ENCODE data around the gene EXD2.
"Not testable (repeated sequence)": the region's sequence is repeated elsewhere in the genome, so short reads cannot be mapped to it uniquely, and the experiment has no call there.

EXD2 gene, protein sequence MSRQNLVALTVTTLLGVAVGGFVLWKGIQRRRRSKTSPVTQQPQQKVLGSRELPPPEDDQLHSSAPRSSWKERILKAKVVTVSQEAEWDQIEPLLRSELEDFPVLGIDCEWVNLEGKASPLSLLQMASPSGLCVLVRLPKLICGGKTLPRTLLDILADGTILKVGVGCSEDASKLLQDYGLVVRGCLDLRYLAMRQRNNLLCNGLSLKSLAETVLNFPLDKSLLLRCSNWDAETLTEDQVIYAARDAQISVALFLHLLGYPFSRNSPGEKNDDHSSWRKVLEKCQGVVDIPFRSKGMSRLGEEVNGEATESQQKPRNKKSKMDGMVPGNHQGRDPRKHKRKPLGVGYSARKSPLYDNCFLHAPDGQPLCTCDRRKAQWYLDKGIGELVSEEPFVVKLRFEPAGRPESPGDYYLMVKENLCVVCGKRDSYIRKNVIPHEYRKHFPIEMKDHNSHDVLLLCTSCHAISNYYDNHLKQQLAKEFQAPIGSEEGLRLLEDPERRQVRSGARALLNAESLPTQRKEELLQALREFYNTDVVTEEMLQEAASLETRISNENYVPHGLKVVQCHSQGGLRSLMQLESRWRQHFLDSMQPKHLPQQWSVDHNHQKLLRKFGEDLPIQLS

GRCh38 chr14:69191340-69192111 is at the start of gene EXD2:
Gene EXD2, plus strand, starts transcription at chr14:69191498. Its CDS starts 17,973 bp downstream, at chr14:69209471.
- peak; percentile 86 for DNase-seq

GRCh38 chr14:69141550-69141949 is 49.7 kb upstream of the EXD2 start:
- DNase-seq: no peak

DNA sequence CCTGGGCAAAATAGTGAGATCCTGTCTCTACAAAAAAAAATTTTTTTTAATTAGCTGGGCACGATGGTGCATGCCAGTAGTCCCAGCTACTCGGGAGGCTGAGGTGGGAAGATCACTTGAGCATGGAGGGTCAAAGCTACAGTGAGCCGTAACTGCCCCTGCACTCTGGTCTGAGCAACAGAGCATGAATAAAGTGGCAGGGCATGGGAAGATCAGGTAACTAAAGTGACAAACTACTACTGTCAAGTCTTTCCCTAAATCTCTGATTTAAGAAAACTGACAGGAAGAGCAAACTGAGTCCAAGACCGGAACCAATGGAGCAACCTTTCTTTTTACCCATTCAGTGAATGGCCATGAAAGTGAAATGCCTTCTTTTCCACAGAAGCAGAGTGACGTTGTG is 49.2 kb upstream of the EXD2 start:
- DNase-seq: no peak

DNA sequence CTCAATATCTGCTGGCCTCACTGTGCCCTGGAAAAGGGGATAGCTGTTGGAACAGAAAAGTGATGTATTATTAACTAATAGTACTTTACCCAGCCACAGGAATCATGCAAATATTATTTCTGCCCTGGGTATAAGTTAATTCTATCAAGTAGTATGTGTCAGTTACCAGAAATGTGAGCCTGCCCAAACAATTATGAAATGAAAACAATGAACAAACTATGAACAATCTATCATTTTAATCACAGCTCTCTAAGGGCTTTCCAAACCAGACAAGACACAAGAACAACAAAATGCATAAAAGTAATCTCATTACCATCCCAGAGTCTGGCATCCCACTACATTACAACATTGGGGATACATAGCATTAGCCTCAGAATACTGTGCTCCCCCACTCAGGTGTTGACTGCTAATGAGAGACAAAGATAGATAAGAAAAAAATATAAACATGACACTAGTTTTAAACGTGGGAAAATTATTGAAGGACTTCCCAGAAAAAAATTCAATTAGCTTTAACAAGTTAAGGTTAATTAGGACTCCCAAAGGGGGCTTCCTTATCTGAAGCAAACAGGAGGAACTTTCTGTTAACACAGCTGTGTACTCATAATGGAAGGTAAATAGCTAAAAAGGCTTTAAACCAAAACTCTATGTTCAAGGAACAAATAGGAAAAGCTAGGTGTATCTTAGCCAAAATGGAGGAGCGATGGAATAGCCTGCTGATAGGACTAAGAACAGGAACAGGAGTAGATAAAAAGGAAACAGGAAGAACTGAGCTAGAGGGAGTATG is 41.6 kb upstream of the EXD2 start:
- DNase-seq: no peak

- DNase-seq: peak; percentile 79
These were observed 39.7 kb upstream of the EXD2 start for GRCh38 chr14:69151458-69152180.

- DNase-seq: peak; percentile 49
These were observed 39.0 kb upstream of the EXD2 start for GRCh38 chr14:69152181-69152901.

DNA sequence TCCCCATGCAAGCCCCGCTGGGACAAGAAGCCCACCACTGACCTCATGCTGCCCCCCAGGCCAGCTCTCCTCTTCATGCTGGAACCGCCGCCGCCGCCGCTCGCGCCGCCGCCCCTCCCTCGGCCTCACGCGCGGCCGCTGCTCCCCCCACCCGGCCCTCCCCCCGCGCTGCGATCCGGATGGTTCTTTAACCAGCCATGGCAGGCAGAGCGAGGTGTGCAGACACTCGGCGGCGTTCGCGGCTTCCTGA is 38.5 kb upstream of the EXD2 start, which contains the start of gene DCAF5:
Gene DCAF5 (minus strand): TSS at position 218 of the 250 bp plus-strand sequence. CDS start 141 bp downstream, at position 77.
- DNase-seq: no peak

- DNase-seq: peak; percentile 95
These were observed 38.0 kb upstream of the EXD2 start for GRCh38 chr14:69153152-69153872.

GRCh38 chr14:69153873-69154270 is 37.4 kb upstream of the EXD2 start:
- DNase-seq: no peak

DNA sequence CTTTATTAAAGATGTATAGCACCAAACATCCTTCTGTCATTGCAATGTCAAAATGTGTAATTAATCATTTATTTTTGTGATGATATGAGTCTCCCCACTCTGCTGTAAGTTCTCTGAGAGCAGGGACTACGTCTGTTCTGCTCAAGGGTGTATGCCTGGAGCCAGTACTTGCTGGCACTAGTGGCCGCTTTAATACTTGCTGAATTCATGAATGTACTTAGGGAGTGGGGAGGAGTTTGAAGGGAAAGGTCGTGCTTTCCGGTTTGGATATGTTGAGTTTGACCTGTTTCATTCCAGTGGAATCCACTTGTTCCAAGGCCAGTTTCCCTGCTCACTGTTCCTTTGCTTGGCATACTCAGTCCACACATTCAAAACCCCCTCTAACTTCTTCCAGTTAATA is 36.5 kb upstream of the EXD2 start:
- DNase-seq: no peak

DNA sequence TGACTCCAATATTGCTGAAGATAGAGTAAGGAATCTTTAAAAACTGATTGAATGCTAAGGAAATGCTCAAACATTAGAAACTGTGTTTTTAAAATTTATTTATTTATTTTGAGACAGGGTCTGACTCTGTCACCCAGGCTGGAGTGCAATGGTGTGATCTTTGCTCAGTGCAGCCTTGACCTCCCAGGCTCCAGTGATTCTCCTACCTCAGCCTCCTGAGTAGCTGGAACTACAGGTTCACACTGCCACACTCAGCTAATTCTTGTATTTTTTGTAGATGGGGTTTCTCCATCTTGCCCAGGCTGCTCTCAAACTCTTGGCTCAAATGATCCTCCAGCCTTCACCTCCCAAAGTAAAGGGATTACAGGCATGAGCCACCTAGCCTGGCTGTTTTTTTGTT is 35.1 kb upstream of the EXD2 start:
- no peak for DNase-seq

DNA sequence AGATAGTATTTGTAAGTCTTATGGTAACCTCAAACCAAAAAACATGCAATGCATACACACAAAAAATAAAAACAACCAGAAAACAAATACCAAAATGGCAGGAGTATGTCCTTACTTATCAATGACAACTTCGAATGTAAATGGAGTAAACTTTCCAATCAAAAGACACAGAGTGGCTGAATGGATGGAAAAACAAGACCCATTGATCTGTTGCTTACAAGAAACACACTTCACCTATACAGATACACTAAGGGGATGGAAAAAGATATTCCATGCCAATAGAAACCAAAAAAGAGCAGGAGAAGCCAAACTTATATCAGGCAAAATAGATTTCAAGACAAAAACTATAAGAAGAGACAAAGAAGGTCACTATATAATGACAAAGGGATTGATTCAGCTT is 29.7 kb upstream of the EXD2 start:
- DNase-seq: no peak

GRCh38 chr14:69165787-69166186 is 25.5 kb upstream of the EXD2 start:
- not testable (repeated sequence) for DNase-seq

- no peak for DNase-seq
These were observed 20.5 kb upstream of the EXD2 start for GRCh38 chr14:69170839-69171238.

DNA sequence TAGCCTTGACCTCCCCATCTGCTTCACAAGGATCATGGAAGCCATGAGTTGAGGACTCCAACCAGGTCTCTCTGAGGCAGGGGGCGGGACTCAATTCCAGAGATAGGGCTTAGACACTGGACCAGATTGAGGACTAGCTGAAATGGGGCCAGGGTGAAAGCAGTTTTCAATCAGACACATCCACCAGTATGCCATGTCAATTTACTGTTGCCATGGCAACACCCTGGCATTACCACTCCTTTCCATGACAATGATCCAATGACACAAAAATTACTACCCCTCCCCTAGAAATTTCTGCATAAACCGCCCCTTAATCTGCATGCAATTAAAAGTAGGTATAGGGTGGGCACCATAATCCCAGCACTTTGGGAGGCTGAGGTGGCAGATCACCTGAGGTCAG is 19.7 kb upstream of the EXD2 start:
- DNase-seq: no peak

DNA sequence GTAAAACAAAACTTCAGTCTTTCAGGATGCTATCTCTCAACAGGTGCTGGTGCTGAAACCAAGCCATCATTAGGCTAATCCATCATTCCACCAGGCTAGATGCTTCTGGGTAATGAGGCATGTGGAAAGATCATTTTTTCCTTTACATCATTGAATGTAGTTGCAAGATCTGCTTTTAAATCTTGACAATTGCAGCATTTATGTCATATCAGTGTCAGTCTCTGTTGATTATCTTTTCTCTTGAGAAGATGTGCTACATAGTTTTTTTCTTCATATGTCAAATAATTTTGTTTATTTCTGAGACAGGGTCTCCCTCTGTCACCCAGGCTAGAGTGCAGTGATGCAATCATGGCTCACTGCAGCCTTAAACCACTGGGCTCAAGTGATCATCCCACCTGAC is 16.2 kb upstream of the EXD2 start:
- no peak for DNase-seq

GRCh38 chr14:69181491-69181890 is 9.8 kb upstream of the EXD2 start:
- DNase-seq: no peak

- DNase-seq: not testable (repeated sequence)
These were observed 8.7 kb upstream of the EXD2 start for GRCh38 chr14:69182580-69182979.

DNA sequence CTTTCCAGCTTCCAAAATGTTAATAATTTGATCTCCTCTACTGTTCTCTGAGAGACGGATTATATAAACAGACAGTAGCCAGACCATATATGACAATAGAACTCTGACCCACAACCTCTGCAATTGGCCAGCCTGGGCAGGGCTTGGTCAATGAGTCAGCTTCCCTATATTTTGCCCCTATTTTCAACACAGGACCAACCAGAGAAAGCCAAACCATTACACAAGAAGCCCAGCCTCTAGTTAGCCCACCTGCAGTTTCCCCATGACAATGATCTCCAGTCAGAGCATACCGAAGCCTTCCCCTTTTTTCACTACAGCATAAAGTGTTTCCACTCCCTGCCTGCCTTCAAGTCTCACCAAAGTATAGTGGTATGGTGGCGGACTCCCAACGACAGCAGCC is 7.6 kb upstream of the EXD2 start:
- DNase-seq: no peak

- DNase-seq: no peak
These were observed 1.1 kb upstream of the EXD2 start for GRCh38 chr14:69190191-69190590.

- no peak for DNase-seq
These were observed 2.4 kb downstream of the EXD2 start for GRCh38 chr14:69193721-69194120.
